Measurements from ENCODE around the gene COL5A3.

Gene COL5A3

DNA sequence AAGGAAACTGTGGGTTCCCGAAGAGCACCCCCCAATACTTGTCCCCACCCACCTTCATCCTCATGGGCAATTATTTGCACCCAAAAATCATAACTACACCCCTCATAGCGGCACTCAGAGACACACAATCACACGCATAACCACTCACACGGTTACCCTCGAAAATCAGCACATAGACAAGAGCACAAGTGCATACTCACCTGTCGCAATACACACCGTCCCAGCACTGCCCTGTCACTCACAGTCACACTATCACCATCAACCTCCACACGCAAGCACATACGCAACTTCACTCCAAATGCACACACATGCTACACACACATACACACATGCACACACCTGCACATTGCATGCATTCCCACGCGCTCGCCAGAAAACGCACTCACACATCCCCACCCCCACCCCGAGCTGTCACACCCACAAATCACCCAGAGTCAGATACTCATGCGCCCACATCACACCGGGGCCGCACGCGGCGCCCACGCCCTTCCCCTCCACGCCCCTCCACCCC is 535 bp downstream of the COL5A3 start:
- no peak for DNase-seq

DNA sequence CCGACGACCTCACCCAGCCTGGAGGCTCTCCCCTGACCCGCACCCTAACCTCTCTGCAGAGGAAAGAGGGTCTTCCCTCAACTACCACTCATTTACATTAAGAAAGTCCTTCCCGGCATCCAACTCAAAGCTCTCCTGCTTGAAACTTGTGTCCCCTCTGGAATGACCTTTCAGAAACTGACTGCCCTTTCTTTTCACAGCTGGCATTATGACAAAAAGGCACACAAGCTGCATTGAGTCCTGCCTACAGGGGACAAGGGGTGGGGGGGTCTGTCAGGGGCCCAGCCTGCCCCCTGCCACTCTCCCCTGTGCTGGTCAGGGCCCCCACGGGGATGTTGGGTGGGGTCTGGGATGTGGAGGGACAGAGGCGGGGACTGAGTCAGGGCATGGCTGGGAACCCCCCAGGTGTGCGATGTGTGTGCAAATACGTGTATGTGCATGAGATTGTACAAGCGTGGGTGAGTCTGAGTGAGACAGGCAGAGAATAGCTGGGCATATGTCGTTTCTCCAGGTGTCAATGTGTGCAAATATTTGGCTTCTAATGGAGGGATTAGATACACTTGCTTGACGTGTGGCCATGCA is 2.0 kb downstream of the COL5A3 start:
- DNase-seq = no peak

DNA sequence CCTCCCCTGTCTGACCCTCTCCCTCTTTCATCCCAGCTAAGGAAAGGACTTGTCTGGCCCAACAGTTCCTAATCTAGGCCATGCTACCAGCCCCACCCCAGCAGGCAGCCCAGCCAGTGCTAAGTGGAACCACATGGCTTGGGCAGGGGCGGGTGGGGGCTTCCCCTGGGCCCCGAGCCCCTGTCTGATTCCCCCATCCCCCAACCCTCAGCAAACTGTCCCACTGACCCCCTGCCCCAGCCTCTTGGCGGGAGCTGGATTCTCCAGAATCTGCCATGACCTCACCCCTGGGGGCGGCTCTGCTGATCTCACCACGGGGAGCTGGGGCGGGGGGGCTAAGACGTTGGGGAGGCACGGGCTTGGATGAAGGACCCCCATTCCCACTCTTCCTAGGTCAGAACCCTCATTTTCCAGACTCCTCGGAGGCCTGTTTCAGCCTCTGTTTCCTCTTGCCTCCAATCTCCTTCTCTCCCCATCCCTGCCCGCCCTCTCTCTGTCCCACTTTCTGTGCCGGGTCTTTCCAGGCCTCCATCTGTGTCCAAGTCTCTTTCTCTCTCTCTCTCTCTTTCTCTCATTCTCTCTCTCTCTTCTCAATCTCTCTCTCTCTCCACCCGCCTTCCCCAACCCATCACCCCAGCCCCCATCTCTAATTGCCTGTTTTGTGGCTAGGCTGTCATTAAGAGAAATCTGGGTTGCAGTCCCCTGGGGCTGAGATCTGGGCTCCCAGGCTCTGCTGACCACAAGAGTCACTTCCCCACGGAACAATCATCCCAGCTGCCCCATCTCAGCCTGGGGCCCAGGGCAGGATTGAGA is 2.7 kb downstream of the COL5A3 start:
- DNase-seq = no peak

DNA sequence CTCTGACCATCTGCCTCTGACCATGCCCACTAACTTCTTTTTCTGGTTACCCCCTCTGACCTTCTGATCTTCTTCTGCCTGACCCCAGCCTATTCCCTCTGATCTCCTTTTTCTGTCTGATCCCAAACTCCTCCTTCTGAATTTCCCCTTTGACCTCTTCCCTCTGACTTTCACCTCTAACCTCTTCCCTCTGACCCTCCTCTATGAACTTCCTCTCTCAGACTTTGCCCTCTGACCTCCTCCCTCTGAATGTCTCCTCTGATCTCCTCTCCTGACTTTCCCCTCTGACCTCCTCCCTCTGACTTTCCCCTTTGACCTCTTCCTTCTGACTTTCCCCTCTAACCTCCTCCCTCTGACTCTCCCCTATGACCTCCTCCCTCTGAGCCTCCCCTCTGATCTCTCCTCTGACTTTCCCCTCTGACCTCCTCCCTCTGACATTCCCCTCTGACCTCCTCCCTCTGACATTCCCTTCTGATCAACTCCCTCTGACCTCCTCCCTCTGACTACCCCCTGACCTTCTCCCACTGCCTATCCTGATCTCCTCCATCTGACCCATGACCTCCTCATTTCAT is 3.5 kb downstream of the COL5A3 start:
- no peak for DNase-seq

DNA sequence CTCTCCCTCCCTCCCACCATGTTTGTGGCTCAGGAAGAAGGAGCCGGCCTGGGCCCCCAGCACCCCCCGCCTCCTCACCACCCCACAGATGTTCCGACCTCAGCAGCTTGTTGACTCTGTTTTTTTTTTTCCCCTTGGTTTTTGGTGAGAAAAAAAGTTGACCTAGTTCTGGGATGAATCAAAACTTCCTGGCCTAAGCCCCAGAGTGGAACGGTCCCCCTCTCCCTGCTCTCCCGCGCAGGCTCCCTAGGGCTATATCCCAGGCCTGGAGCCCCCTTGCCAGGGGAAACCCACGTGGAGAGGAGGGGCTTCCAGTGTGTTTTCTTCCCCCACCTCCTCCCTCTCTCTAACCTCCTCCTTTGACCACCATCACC is 4.0 kb downstream of the COL5A3 start:
- DNase-seq = no peak

GRCh38 chr19:10005632-10006334 is 4.5 kb downstream of the COL5A3 start:
- no peak for DNase-seq

DNA sequence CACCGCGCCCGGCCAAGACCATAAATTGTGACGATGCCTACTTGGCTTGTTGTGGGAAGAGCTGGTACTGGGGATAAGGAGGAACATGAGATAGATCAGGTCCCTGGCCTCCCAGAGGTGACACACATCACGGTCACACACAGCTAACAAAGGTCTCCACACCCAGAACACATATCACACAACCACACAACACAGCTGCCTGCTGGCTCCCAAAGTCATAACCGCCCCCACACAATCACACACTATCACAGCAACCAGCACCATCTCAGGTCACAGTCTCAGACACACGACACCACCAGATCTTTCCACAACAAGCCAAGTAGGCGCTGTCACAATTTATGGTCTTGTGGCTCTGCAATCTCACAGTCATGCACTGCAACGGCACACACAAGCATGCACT is 5.7 kb downstream of the COL5A3 start:
- no peak for DNase-seq

GRCh38 chr19:10003271-10003670 is 7.0 kb downstream of the COL5A3 start:
- no peak for DNase-seq

DNA sequence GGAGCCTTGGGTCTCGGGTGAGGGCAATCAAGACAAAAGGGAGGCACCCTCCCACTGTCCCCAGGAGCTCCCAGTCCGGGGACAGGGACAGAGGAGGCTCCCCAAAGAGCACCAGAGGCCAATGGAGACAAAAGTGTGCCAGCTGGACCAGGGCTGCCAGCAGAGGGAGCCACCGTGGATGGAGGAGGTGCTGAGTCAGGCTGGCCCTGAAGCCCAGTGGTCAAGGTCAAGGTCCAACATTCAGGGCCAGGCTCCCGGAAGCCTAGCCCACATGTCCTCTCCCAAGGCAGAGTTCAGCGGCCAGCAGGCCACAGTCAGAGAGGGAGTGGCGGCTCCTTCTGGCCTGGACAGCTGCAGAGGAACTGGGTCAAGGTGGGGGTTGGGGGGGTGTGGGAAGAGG is 8.4 kb downstream of the COL5A3 start:
- no peak for DNase-seq

GRCh38 chr19:10000171-10000826 is 10.0 kb downstream of the COL5A3 start:
- DNase-seq = peak; percentile 65

GRCh38 chr19:9996541-9996940 is 13.8 kb downstream of the COL5A3 start:
- no peak for DNase-seq

- no peak for DNase-seq
Observed at GRCh38 chr19:9995999-9996398, 14.3 kb downstream of the COL5A3 start.

DNA sequence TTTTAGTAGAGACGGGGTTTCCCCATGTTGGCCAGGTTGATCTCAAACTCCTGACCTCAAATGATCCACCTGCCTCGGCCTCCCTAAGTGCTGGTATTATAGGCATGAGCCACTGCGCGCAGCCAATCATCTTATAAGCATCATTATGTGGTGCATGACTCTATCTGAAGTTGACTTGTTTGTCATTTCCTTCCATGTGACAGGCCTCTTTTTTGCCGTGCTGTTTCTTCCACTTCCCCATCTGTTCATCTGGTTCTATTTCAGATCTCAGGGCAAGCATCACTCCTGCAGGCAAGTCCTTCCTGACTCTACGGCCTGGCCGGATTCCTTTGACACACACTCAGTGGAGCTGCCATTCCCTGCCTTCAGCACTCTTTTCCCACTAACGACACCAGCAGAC is 15.2 kb downstream of the COL5A3 start:
- DNase-seq = no peak

DNA sequence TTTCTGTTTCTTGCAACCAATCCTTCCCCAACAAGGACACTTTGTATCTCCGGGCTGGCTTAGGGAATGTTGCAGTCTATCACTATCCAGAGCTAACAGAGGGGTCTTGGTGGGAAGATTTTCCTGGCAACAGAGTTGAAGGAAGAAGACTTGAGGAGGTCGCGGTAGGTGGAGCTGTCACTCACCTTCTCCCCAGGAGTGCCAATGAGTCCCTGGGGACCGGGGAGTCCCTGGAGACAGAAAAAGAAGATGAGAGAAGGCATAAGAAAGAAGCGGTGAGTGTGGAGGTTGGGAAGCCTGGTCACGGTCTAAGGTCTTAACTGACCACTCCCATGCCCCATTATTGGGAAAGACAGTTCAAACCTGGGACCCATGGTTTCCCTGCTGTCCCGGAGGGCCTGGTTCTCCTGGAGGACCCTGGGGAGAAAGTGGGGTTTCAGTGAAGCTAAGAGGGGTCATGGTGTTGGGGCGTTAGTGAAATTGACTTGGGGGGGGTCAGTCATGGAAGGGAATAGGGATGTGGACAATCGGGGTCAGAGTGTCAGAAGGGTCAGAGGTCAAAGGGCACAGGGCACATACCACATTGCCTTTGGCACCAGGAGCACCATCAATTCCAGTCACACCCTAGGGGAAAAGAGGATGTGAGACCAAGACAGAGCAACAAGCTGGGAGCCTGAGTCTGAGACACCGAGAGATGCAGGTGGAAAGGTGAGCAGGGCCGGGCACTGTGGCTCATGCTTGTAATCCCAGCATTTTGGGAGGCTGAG is 18.7 kb downstream of the COL5A3 start:
- DNase-seq = no peak

DNA sequence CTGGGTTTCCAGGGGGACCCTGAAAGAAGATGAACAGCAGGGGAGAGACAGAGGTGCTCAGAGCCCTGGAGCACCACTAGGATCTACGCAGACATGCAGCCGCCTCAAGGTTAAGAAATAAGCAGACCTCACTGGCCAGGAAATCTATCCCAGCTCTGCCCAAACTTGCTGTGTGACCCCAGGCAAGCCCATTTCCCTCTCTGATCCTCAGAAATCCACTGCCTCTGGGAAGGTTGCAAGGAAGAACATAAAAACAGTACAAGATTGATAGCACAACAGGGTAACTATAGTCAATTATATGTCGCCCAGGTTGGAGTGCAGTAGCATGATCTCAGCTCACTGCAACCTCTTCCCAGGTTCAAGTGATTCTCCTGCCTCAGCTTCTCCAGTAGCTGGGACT is 20.8 kb downstream of the COL5A3 start:
- DNase-seq = no peak

GRCh38 chr19:9986787-9987281 is 23.5 kb downstream of the COL5A3 start:
- DNase-seq = no peak

DNA sequence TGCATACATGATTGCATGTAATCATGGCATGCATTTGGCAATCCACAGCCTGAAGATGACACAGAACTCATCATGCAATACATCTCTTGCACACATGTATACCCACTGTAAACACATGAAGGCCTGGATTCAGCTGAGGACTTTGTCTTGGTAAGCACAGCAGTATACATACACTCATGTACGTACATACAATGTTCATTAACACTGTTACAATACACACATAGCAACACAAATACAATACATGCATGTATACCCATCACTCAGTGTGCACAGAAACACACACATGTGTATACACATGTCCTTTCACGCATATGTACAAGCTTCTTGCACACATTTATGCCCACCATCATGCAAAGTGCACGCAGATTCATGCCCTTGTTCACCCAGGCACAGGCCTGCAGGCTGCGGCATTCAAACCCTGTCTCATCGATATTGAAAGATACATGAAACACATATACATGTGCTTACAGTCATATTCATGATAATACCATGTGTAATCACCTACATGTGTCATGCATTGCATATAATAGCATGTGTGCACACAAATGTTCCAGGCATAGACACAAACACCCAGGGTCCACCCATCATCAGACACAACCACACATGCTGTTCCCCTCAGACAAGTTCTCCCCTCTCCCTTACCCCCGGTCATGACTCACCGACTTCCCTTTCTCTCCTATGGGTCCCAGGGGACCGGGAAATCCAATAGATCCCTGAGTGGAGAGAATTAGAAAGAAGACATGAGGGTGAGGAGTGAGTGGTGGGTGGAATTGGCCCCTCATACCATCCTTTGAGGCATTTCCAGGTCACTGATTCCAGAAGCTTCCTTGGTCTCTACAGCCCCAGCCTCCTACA is 28.7 kb downstream of the COL5A3 start:
- no peak for DNase-seq

DNA sequence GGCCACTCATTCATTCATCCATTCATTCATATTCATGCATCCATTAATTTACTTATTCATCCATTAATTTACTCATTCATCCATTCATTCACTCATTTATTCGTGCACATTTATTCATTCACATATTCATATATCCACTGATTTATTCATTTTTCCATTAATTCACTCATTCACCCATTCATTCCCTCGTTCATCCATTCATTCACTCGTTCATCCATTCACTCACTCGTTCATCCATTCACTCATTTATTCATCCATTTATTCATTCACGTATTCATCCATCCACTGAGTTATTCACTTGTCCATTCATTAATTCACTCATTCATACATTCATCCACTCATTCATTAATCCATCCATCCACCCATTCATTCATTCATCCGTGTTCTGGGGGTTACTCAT is 38.2 kb downstream of the COL5A3 start:
- no peak for DNase-seq

- no peak for DNase-seq
Observed at GRCh38 chr19:9971166-9971897, 39.0 kb downstream of the COL5A3 start.

DNA sequence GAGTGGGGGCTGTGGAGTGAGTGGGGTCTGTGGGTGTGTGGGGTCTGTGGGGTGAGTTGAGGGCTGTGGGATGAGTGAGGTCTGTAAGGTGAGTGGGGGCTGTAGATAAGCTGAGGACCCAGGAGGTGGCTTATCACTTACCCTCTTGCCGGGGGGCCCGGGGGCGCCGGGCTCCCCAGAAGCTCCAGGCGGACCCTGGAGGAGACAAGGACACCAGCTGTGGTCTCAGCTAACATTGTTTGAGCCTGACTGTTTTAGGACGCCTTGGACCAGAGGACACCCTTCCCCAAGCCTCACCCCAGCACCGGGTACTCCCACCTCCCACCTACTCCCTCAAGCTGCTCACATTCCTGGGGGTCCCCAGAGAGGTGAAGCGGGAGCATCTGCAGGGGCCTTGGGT is 39.8 kb downstream of the COL5A3 start:
- DNase-seq = no peak

DNA sequence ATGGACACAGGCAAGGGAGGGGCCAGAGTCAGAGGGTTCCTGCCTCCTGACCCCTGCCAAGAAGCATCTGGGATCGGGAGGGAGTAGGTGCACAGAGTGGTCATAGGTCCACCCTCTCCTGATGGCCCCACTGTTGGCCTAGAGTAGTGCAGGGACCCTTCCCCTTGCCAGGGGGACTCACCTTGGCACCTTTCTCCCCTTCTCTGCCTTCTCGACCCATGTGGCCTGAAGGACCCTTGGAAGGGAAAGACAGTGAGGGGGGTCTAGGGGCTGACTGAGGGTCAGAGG is 40.7 kb downstream of the COL5A3 start:
- DNase-seq = no peak
